GM19467 (cell line): ENCODE data around the gene OR52N1.

ENCODE experiments used
- ATAC-seq: cut with Tn5 transposase; IDR thresholded peaks from one replicate; pipeline ENCODE4 v1.9.1; 2021; ENCODE audit warnings: mild to moderate bottlenecking, moderate library complexity; ENCODE audit not compliant: unreplicated experiment

The OR52N1 gene

DNA sequence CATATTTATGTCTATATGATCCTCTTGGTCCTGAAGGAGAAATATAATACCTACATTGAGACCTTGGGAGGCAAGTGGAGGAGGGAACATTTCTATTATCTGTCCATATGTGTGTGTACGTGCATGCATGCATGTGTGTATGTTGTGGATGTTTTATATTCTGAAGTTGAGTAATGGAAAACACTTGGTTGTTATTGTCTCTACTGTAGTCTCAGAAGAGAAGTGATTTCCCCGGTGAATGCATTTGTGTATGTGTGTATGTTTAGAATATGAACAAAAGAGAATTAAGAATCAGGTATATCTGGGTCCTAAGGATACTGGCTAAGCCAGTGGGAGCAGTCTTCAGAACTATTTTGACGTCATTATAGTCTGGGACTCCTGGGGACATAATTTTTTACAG lies at the start of gene OR52N1:
TSS of gene OR52N1 (minus strand) at position 101 of the 400 bp plus-strand sequence. CDS start 2,449 bp downstream, outside the sequence.
- no peak for ATAC-seq

DNA sequence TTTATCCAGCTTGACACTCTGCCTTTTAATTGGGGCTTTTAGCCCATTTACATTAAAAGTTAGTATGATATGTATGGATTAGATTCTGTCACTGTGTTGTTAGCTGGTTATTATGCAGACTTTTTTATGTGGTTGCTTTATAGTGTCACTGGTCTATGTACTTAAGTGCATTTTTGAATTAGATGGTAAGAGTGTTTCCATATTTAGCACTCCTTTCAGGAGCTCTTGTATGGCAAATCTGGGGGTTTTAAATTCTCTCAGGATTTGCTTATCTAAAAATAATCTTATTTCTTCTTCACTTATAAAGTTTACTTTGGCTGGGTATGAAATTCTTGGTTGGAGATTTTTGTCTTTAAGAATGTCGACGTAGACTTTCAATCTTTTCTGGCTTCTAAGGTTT lies 46.6 kb upstream of the OR52N1 start:
- ATAC-seq = no peak

DNA sequence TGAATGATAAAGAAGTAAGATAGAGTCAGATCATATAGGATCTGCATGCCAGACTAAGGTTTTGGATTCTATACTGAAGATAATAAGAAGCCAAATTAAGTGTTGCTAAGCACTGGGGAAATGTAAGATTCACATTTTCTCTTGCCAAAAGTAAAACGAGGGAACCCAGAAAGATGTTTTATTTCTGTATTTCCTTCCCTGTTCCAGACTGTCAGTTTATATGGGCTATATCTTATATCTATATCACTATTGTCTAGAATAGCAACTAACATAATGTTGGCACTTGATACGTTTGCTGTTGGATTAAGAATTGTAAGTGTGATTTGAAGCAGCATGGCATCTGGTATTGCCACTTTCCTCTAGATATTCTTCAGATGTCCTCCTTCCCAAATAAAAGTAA lies 42.4 kb upstream of the OR52N1 start:
- ATAC-seq = no peak

DNA sequence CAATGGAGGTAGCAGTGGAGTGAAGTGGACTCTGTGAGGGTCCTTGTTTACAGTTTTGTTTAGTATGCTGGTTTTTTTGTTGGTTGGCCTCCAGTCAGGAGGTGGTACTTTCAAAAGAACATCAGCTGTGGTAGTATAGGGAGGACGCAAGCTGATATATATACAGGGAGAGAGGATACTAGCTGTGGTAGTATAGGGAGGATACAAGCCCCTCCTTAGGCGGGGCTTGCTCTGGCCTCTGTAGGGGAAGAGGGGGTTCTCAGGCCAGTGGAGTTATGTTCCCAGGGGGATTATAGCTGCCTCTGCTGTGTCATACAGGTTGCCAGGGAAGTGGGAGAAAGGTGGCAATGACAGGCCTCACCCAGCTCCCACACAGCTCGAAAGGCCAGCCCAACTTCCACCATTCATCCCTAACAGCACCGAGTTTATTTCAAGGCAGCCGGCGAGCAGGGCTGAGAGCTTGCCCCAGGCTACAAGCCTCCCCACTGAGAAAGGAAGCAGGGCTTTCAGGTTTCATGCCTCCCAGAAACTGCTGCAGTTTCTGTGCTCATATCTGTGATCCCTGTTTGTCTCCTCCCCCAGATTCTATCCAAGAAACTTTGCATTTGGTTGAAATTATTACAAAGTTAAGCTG lies 40.2 kb upstream of the OR52N1 start:
- ATAC-seq = no peak

DNA sequence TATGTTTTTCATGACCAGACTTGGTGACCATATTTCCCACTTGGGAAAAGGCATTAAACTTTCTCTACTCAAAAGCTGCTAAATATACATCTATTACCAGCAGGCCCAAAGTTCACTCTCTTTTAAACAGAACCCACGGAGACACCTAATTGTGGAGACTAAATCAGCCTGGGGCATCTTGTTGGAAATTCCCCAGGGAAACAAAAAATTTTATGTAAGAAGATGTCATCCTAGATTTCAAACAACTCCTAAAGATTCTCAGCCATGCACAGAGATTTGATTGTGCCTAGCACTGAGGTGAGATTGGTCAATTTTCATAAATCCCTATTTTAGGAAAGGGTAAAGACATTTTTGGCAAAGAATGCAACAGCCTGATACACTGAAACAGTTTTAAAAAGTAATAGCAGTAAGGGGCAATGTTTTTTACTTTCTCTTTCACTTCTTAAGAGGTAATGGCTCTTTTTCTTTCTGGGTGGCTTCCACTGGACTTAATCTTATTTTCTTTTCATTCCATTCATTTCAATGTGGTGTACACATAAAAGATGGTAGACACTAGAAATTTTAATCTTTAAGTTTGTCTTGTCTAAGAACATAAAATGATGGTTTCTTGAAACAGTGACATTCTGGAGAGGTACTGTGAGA lies 27.3 kb upstream of the OR52N1 start:
- ATAC-seq = peak; percentile 49

DNA sequence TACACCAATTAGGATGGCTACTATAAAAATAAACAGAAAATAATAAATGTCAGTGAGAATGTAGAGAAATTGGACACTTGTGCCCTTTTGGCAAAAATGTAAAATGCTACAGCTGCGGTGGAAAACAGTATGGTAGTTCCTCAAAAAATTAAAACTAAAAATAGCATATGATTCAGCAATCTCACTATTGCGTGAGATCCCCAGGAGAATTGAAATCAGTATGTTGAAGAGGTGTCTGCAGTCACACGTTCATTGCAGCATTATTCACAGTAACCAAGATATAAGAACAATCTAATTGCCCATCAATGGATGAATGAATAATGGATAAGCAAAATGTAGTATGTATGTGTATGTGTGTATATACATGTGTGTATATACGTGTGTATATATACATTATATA lies 24.5 kb upstream of the OR52N1 start:
- no peak for ATAC-seq

DNA sequence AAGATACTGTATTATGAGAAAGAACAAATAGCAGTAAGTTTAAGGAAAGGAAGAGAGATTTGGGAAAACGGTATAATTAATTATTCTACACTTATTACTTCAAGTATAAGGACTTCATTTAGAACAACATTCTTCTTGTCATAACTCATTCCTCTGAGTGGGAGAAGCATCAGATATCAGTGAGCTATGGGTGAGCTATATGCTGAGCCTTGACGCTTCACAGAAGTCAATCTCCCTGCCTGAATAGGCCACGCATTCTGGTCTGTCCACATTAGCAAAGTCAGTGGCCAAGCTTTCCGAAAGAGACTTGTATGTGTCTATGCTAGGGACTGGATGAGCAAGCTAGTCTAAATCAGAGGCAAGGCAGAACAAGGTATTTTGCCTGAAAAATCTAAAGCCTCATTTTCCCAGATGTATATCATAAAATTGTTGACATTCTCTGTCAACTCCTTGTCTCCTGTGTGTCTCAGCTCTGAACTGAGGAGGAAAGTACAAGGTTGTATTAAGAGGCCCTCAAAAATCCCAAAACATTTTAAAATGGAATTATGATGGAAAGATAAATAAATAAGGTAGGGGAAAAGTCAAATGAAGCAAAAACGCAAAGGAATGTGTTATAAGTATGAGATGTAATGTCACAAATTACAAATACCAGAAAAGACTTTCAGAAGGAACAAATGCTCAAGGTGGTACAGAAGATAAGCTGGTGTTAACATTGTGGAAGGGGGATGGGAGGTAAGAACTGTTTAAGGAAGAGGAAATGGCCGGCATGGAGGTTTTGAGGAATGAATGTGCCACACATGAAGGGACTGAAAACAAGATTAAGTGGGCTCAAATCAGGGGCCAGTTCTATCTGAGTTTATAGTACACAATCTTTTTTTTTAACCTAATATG lies 19.1 kb upstream of the OR52N1 start:
- ATAC-seq = no peak

DNA sequence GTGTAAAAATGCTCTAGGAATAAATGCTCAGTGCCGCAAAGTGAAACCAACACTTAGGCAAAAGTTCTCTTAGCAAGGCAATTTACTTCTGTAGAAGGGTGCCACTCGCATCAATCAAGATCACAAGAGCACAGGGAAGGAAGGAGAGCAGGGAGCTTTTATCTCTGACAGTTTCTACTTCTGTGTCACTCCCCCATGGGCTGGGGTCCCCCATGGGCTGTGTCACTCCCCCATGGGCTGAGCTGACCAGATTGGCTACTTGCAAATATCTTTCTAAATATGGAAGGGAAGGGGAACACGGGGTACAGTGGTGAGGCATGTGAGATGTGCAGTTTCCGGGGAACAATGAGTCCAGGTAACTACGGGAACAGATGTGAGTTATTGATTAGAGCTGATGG lies 18.1 kb upstream of the OR52N1 start:
- peak; percentile 14 for ATAC-seq

DNA sequence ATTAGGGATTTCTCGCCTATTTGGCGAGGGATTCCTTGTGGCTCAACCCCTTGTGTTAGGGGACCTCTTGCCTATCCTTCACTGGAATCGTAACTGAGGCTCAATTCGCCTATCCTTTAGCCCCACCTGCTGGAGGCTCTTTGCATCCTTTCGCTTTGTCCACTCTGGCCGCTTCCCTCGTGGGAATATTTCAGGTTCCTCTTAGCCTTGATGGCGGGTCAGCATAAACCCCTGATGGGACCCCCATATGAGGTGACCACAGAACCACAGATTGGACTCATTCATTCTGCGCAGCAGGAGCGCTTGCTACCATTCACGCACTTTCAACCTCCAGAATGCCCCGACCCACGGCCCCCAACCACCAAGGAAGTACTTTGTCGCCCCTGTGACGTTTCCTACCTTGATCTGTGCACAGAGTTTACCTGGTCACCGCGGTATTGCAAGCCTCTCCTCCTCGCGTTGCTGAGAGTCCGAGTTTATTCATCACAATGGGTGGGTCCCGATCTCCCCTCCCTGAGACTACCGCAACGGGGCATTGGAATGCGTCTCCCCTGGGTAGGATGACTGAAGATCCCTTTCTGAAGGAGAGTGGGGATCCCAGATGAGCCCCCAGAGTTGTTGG lies 17.5 kb upstream of the OR52N1 start, which contains the start of gene OR52N2:
TSS of gene OR52N2 (plus strand) at position 425 of the 622 bp plus-strand sequence. CDS start 11,412 bp downstream, outside the sequence.
- peak; percentile 91 for ATAC-seq

DNA sequence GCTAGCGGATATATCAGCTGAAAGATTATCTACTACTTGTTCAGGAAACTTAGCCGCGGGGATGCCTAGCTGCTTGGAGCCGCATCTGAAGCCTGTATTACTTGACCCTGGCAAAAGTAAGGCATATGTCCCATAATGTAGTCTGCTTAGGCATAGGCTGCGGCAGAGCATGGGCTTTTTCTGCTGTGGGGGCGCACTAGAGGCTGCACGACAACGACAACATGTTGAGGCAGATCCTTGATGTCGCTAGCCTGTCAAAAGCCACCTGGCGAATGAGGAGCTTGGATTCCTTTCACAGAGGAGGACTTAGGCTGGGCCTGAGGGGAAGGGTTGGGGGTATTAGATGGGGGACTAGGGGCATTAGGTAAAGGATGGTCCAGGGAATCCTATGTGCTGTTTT lies 16.5 kb upstream of the OR52N1 start:
- ATAC-seq = no peak

DNA sequence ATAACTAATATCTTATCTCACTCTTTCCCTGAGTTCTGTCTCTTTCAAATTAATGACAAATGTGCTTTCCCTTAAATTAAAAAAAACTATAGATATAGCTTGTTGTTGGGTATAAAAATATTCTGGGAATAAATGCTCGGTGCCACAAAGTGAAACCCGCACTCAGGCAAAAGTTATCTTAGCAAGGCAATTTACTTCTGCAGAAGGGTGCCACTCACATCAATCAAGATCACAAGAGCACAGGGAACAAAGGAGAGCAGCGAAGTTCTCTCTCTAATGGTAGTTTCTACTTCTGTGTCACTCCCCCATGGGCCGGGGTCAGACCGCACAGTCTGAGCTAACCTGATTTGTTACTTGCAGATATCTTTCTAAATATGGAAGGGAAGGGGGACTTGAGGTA lies 12.9 kb upstream of the OR52N1 start:
- ATAC-seq = no peak

DNA sequence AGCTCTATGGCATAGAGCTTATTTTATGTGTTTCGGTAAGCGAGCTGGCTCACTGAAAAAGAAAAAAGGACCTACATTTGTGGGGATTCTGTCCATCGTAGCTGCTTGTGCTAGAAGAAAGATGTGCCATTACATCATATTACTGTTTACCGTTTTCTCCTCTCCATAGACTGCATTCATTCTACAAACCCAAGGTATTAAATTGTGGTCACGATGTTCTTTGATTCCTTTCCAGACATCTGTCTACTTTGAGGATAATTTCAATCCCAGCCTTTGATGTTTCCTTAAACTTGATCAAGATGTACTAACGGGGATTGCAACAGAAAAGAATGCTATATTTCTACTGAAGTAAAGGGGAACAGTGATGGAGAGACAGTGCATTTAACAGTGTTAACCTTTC lies 5.5 kb upstream of the OR52N1 start:
- ATAC-seq = no peak

DNA sequence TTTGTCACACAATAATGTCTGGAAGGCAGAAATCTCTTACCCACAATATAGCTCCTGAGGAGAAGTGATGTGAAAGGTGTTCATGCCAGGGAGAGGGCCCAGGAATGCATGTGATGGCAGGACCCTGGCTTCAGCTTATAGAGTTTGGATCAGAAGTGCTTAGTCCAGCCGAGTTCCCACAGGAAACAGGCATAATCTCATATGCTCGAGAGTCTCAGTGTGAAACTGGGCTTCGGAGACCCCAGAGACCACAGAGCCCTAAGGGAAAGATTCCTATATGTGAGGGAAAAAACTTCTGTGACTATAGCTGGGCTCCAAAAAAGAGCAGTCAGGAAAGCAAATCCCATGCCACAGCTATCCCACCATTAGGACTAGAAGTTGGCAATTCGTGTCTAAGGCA lies 7.8 kb downstream of the OR52N1 start, which contains the start of gene OR52N5:
TSS of gene OR52N5 (minus strand) at position 101 of the 400 bp plus-strand sequence. CDS start 4,721 bp downstream, outside the sequence.
- no peak for ATAC-seq

DNA sequence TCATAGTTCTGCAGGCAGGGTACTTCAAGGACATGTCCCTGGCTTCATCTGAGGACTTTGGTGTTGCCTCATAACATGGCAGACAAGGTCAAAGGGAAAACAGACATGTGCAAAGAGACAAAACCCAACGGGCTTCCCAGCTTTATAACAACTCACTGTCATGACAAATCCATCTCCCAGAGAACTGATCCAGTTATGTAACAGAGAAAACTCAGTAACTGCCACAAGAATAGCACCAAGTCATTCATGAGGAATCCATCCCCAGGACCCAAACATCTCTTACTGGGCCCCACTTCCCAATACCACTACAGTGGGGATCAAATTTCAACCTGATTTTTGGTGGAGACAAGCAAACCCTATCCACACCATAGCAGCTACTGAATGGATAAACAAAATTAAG lies 24.0 kb downstream of the OR52N1 start:
- no peak for ATAC-seq

DNA sequence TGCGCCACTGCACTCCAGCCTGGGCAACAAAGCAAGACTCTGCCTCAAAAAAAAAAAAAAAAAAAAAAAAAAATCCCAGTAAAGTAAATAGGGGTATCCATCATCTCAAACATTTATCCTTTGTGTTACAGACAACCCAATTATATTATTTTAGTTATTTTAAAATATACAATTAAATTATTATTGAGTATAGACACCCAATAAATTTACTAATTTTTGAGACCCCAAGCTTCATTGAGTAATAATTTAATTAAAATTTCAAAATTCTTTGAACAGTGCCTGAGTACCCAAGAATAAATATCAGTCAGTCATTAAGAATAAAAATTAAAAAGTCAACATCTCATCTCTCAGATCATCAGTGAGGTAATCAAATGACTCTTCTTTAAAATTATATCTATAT lies 37.1 kb downstream of the OR52N1 start, which contains the start of gene OR52N4:
TSS of gene OR52N4 (plus strand) at position 301 of the 400 bp plus-strand sequence. CDS start 498 bp downstream, outside the sequence.
- no peak for ATAC-seq

DNA sequence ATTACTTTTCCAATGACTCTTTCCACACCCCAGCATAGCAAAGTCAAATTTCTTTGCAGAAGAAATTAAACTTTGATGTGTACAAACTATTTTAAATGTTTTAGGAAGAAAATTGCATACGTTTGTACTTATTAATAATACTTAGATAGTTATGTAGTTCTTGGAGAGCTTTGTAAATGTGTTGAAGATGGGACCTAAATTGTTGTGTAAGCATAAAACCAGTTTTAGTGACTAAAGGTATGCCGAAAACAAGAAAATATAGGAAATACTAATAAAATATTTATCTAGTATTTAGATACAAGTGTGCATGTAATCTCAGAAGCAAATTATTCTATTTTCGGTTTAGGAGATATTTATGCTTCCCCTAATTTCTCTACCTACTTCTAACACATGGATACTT lies 41.2 kb downstream of the OR52N1 start:
- no peak for ATAC-seq

DNA sequence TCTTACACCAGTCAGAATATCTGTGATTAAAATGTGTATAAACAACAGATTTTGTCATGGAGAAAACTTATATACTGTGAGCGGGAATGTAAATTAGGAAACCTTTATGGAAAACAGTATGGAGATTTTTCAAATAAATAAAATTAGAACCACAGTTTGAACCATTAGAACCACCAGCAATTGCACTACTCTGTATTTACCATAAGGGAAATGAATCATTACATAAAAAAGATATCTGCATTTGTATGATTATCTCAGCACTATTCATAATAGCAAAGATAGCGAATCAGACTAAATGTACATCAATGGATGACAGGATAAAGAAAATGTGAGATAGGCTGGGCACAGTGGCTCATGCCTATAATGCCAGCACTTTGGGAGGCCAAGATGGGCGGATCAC lies 44.5 kb downstream of the OR52N1 start:
- ATAC-seq = no peak

DNA sequence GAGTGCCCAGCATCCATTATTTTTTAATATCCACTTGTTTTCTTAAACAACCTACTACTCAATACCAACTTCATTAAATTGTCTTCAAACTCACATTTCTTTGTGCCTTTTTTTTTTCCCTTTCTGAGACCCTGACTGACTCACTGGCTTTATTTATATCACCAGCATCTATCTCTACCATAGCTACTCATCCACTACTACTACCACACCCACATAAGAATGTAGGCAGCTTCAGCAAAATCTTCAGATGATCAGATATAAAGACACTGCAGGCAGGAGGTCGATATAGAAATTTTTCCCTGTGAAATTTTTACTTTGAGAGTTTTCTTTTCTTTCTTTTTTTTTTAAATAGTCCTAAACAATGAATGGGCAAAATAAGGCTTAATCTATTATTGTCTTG lies 52.6 kb downstream of the OR52N1 start:
- no peak for ATAC-seq

DNA sequence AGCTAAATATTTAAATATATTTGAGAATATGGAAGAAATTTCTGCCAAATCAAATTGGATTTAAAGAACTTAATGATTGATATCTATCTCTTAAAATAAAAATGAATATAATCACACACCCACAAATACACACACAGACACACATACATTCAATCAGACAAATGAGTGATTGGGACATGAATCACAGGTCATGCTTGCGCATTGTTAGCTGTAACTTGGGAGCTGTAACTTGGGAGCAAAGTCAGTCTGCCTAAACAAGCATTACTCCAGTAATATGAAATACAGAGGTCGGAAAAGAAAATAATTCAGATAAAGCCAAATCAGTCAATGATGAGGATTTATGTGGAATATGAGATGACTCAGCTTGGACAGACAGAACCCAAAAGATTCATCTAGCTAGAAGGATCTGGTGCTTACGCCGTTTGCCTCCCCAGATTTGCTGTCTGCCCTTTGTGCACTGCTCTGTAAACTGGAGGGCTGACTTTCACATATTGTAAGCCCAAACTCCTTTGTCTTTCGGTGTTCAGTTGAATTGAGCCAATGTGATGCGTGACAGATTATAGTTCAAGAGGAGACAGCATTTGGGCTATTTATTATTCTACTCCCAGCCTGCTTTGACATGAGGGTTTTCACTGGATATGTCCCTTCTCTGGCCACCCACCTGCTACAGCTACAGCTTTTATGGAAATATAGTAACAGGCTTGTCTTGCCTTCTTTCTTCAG lies 53.2 kb downstream of the OR52N1 start:
- ATAC-seq = no peak

DNA sequence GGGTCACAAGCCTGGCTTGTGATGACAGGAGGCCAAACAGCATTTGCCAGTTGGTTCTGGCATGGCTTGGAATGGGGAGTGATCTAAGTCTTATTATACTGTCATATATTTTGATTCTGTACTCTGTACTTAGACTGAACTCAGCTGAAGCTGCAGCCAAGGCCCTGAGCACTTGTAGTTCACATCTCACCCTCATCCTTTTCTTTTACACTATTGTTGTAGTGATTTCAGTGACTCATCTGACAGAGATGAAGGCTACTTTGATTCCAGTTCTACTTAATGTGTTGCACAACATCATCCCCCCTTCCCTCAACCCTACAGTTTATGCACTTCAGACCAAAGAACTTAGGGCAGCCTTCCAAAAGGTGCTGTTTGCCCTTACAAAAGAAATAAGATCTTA lies 54.0 kb downstream of the OR52N1 start:
- ATAC-seq = no peak
